Measurements from ENCODE around the gene ARFGEF2. TPM values are rescaled to one million over a fixed set of nuclear protein-coding genes. Genes with fewer than 3 reads are reported as not detected.

The ARFGEF2 gene
- total RNA-seq, 1 donor from 2014 or later = 36.1 TPM

DNA sequence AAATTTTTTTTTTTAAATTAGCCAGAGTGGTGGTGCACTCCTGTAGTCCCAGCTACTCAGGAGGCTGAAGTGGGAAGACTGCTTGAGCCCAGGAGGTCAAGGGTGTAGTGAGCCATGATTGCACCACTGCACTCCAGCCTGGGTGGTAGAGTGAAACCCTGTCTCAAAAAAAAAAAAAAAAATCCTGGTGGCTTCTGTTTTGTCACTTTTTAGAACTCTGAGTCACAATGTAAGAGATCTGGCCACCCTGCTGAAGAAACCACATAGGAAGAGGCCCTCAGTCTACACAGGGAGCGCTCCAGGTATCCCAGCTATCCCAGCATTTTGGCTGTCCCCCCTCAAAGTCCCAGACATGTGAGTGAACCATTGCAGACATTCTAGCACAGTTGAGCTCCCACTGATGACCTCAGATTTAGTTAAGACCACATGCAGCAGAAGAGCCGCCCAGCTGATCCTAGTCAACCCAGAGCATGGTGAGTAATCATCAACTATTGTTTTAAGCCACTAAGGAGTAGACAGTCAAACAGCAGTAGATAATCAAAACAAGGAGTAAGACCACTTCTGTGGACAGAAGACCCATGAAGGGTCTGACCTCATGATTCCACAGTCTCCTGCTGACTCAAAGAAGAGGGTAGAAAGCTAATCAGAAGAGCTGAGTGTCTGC is 12.7 kb upstream of the ARFGEF2 start:
- DNase-seq (ENCODE audit: low read depth) = no peak
- Histone ChIP-seq H3K36me3 (ENCODE audit: control insufficient read depth, insufficient read depth, low read length) (no peaks in the 10 kb centered on the region), H3K4me3 (ENCODE audit: low read depth, low read length) (no peak overlapping the region), H3K27me3 (ENCODE audit: control insufficient read depth, insufficient read depth, low read length) (peaks cover 4% of the 10 kb centered on the region)
- no peak for FAIRE-seq
- TF ChIP-seq, protein P1, sequence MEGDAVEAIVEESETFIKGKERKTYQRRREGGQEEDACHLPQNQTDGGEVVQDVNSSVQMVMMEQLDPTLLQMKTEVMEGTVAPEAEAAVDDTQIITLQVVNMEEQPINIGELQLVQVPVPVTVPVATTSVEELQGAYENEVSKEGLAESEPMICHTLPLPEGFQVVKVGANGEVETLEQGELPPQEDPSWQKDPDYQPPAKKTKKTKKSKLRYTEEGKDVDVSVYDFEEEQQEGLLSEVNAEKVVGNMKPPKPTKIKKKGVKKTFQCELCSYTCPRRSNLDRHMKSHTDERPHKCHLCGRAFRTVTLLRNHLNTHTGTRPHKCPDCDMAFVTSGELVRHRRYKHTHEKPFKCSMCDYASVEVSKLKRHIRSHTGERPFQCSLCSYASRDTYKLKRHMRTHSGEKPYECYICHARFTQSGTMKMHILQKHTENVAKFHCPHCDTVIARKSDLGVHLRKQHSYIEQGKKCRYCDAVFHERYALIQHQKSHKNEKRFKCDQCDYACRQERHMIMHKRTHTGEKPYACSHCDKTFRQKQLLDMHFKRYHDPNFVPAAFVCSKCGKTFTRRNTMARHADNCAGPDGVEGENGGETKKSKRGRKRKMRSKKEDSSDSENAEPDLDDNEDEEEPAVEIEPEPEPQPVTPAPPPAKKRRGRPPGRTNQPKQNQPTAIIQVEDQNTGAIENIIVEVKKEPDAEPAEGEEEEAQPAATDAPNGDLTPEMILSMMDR (IDR thresholded peaks at IDR 0.05; ENCODE audit: insufficient read depth, low read length, severe bottlenecking) = no peak

GRCh38 chr20:48909910-48910309 is 11.6 kb upstream of the ARFGEF2 start:
- Histone ChIP-seq H3K27me3 (ENCODE audit: control insufficient read depth, insufficient read depth, low read length) (peaks cover 2% of the 10 kb centered on the region), H3K36me3 (ENCODE audit: control insufficient read depth, insufficient read depth, low read length) (no peaks in the 10 kb centered on the region), H3K4me3 (ENCODE audit: low read depth, low read length) (no peak overlapping the region)
- no peak for DNase-seq (ENCODE audit: low read depth)
- TF ChIP-seq, protein P1 (IDR thresholded peaks at IDR 0.05; ENCODE audit: insufficient read depth, low read length, severe bottlenecking) = no peak
- FAIRE-seq = no peak

- Histone ChIP-seq H3K36me3 (ENCODE audit: control insufficient read depth, insufficient read depth, low read length) (no peaks in the 10 kb centered on the region), H3K27me3 (ENCODE audit: control insufficient read depth, insufficient read depth, low read length) (peaks cover 2% of the 10 kb centered on the region), H3K4me3 (ENCODE audit: low read depth, low read length) (no peak overlapping the region)
- TF ChIP-seq, protein P1 (IDR thresholded peaks at IDR 0.05; ENCODE audit: insufficient read depth, low read length, severe bottlenecking) = no peak
- FAIRE-seq (no peak), DNase-seq (ENCODE audit: low read depth) (no peak)
Observed at GRCh38 chr20:48910347-48910781, 11.1 kb upstream of the ARFGEF2 start.

DNA sequence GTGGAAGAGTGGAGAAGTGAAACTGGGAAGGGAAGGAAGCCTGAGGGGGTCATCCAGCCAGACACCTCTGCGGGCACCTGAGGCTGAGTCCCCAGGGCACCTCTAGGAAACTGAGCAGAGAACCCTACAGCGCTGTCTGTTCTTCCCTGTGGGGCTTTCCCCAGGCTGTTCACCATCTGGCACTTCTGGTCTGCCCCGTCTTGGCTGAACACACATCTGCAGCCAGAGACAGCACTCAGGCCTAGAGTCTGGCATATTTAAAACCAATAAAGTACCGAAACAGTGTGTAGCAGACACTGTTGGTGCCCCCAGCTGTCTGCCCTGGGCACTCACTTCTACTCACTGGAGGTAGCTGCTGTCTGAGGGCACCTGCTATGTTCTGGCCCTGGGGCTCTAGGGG is 9.4 kb upstream of the ARFGEF2 start:
- Histone ChIP-seq H3K4me3 (ENCODE audit: low read depth, low read length) (no peak overlapping the region), H3K27me3 (ENCODE audit: control insufficient read depth, insufficient read depth, low read length) (no peaks in the 10 kb centered on the region), H3K36me3 (ENCODE audit: control insufficient read depth, insufficient read depth, low read length) (no peaks in the 10 kb centered on the region)
- no peak for FAIRE-seq
- no peak for DNase-seq (ENCODE audit: low read depth)
- TF ChIP-seq, protein P1 (IDR thresholded peaks at IDR 0.05; ENCODE audit: insufficient read depth, low read length, severe bottlenecking) = no peak

DNA sequence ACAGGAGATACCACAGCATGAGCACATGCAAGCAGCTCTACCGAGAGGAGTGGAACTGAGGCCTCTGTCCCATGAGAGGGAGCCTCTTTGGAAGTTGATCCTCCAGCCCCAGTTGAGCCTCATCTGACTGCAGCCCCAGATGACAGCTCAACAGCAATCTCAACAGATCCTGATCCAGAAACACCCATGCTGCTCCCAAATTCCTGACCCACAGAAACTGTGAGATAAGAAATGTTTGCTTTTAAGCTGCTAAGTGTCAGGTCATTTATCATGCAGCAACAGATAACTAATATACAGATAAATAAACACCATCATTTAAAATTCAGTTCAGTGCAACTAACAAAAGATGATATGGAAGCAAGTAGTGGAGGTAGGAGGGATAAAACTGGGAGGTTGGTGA is 4.8 kb upstream of the ARFGEF2 start:
- Histone ChIP-seq H3K27me3 (ENCODE audit: control insufficient read depth, insufficient read depth, low read length) (no peaks in the 10 kb centered on the region), H3K4me3 (ENCODE audit: low read depth, low read length) (no peak overlapping the region), H3K36me3 (ENCODE audit: control insufficient read depth, insufficient read depth, low read length) (no peaks in the 10 kb centered on the region)
- no peak for FAIRE-seq
- no peak for DNase-seq (ENCODE audit: low read depth)
- TF ChIP-seq, protein P1 (IDR thresholded peaks at IDR 0.05; ENCODE audit: insufficient read depth, low read length, severe bottlenecking) = no peak

All from bronchial epithelial cell (primary cell).